ENCODE results near the gene SP140L.
"Not testable (repeated sequence)": the region's sequence is repeated elsewhere in the genome, so short reads cannot be mapped to it uniquely, and the experiment has no call there.

Gene SP140L

GRCh38 chr2:230323385-230324106 lies 3.4 kb upstream of the SP140L start:
- no peak for DNase-seq (ENCODE audit: low read depth in 4 of 4, low spot score in 1 of 4)

- no peak for DNase-seq (ENCODE audit: low read depth in 4 of 4, low spot score in 1 of 4)
Observed at GRCh38 chr2:230324503-230324902, 2.5 kb upstream of the SP140L start.

- DNase-seq (ENCODE audit: low read depth in 4 of 4, low spot score in 1 of 4) = no peak
Observed at GRCh38 chr2:230325316-230326243, 1.4 kb upstream of the SP140L start.

- no peak for DNase-seq (ENCODE audit: low read depth in 4 of 4, low spot score in 1 of 4)
Observed at GRCh38 chr2:230327418-230328154, 593 bp downstream of the SP140L start.

- no peak for DNase-seq (ENCODE audit: low read depth in 4 of 4, low spot score in 1 of 4)
Observed at GRCh38 chr2:230328155-230328458, 1.1 kb downstream of the SP140L start.

GRCh38 chr2:230329946-230330605 lies 3.1 kb downstream of the SP140L start:
- DNase-seq (ENCODE audit: low read depth in 4 of 4, low spot score in 1 of 4) = no peak

- no peak for DNase-seq (ENCODE audit: low read depth in 4 of 4, low spot score in 1 of 4)
Observed at GRCh38 chr2:230330725-230331124, 3.7 kb downstream of the SP140L start.

- no peak for DNase-seq (ENCODE audit: low read depth in 4 of 4, low spot score in 1 of 4)
Observed at GRCh38 chr2:230335461-230335863, 8.5 kb downstream of the SP140L start.

- no peak for DNase-seq (ENCODE audit: low read depth in 4 of 4, low spot score in 1 of 4)
Observed at GRCh38 chr2:230335864-230336506, 9.0 kb downstream of the SP140L start.

- DNase-seq (ENCODE audit: low read depth in 4 of 4, low spot score in 1 of 4) = not testable (repeated sequence)
Observed at GRCh38 chr2:230341936-230342528, 15.0 kb downstream of the SP140L start.

GRCh38 chr2:230343041-230343624 lies 16.1 kb downstream of the SP140L start:
- not testable (repeated sequence) for DNase-seq (ENCODE audit: low read depth in 4 of 4, low spot score in 1 of 4)

- DNase-seq (ENCODE audit: low read depth in 4 of 4, low spot score in 1 of 4) = no peak
Observed at GRCh38 chr2:230343747-230344146, 16.8 kb downstream of the SP140L start.

- no peak for DNase-seq (ENCODE audit: low read depth in 4 of 4, low spot score in 1 of 4)
Observed at GRCh38 chr2:230346465-230346864, 19.5 kb downstream of the SP140L start.

GRCh38 chr2:230346921-230347533 lies 20.0 kb downstream of the SP140L start:
- DNase-seq (ENCODE audit: low read depth in 4 of 4, low spot score in 1 of 4) = no peak

GRCh38 chr2:230347659-230348305 lies 20.8 kb downstream of the SP140L start:
- no peak for DNase-seq (ENCODE audit: low read depth in 4 of 4, low spot score in 1 of 4)

- no peak for DNase-seq (ENCODE audit: low read depth in 4 of 4, low spot score in 1 of 4)
Observed at GRCh38 chr2:230348787-230349186, 21.8 kb downstream of the SP140L start.

GRCh38 chr2:230356084-230356483 lies 29.1 kb downstream of the SP140L start:
- no peak for DNase-seq (ENCODE audit: low read depth in 4 of 4, low spot score in 1 of 4)

GRCh38 chr2:230358305-230358704 lies 31.3 kb downstream of the SP140L start:
- DNase-seq (ENCODE audit: low read depth in 4 of 4, low spot score in 1 of 4) = no peak

- no peak for DNase-seq (ENCODE audit: low read depth in 4 of 4, low spot score in 1 of 4)
Observed at GRCh38 chr2:230360028-230360427, 33.0 kb downstream of the SP140L start.
